ENCODE results near the gene RBM34. TPM values are rescaled to one million over a fixed set of nuclear protein-coding genes. Genes with fewer than 3 reads are reported as not detected.

RBM34 gene
- total RNA-seq, 4 donors from 2014 or later, result 36.7 to 107 (median 56.3) TPM

GRCh38 chr1:235127732-235128455 is 33.2 kb downstream of the RBM34 start:
- Histone ChIP-seq H3K4me3 (peak overlapping the region; percentile 89), H3K27ac (peak overlapping the region; percentile 76 to 82), H3K27me3 (no peaks in the 10 kb centered on the region), H3K9me3 (no peaks in the 10 kb centered on the region), H3K36me3 (no peaks in the 10 kb centered on the region), H3K4me1 (no peaks in the 10 kb centered on the region)
- TF ChIP-seq POLR2A (IDR thresholded peaks at IDR 0.05) (no peak), CTCF (IDR thresholded peaks at IDR 0.05) (no peak)
- no peak for DNase-seq
- intact Hi-C loops (cut with DNase I; ENCODE audit: low total_unique reads), result no loop called here

GRCh38 chr1:235127203-235127602 is 33.8 kb downstream of the RBM34 start:
- no peak for TF ChIP-seq CTCF (IDR thresholded peaks at IDR 0.05)
- TF ChIP-seq POLR2A (IDR thresholded peaks at IDR 0.05), result no peak
- Histone ChIP-seq H3K4me1 (no peaks in the 10 kb centered on the region), H3K4me3 (peak overlapping the region; percentile 89), H3K36me3 (no peaks in the 10 kb centered on the region), H3K27me3 (no peaks in the 10 kb centered on the region), H3K9me3 (no peaks in the 10 kb centered on the region), H3K27ac (peak overlapping the region in 1 of 2 donors; percentile 76)
- intact Hi-C loops (cut with DNase I; ENCODE audit: low total_unique reads), result no loop called here
- no peak for DNase-seq

- Histone ChIP-seq H3K4me1 (no peaks in the 10 kb centered on the region), H3K27me3 (no peaks in the 10 kb centered on the region), H3K36me3 (no peaks in the 10 kb centered on the region), H3K9me3 (no peaks in the 10 kb centered on the region), H3K4me3 (no peak overlapping the region), H3K27ac (no peak overlapping the region)
- TF ChIP-seq POLR2A (IDR thresholded peaks at IDR 0.05) (no peak), CTCF (IDR thresholded peaks at IDR 0.05) (no peak)
- intact Hi-C loops (cut with DNase I; ENCODE audit: low total_unique reads), result no loop called here
- DNase-seq, result no peak
Measured at GRCh38 chr1:235124665-235125064, 36.4 kb downstream of the RBM34 start.

- intact Hi-C loops (cut with DNase I; ENCODE audit: low total_unique reads), result no loop called here
- no peaks in the 10 kb centered on the region for H3K4me1 ChIP-seq
Measured at GRCh38 chr1:235124111-235124510, 36.9 kb downstream of the RBM34 start.

More at GRCh38 chr1:235124111-235124510, 36.9 kb downstream of the RBM34 start:
- no peaks in the 10 kb centered on the region for H3K9me3 ChIP-seq
- no peak overlapping the region for H3K4me3 ChIP-seq
- H3K27ac ChIP-seq, result no peak overlapping the region
- no peak for TF ChIP-seq CTCF (IDR thresholded peaks at IDR 0.05)
- H3K27me3 ChIP-seq, result no peaks in the 10 kb centered on the region
- no peak for DNase-seq
- no peaks in the 10 kb centered on the region for H3K36me3 ChIP-seq

Measured in uterus (tissue), 4 donors.